ENCODE measurements around the gene EXOC4. TPM values are rescaled to one million over a fixed set of nuclear protein-coding genes. Genes with fewer than 3 reads are reported as not detected.
A peak's percentile ranks its signal among the peaks of the same experiment; 100 is the strongest.

Gene EXOC4
- total RNA-seq, 1 experiment from 2014 or later: 75.8 TPM

GRCh38 chr7:133709036-133709880 lies 456.4 kb downstream of the EXOC4 start:
- no peaks in the 10 kb centered on the region for H3K23me2 ChIP-seq (ENCODE audit: insufficient read length, low read depth, low read length, poor library complexity, severe bottlenecking)

More at GRCh38 chr7:133709036-133709880, 456.4 kb downstream of the EXOC4 start:
- Histone ChIP-seq H4K8ac (replicated peaks; ENCODE audit: insufficient read length, low read depth, low read length) (no peak overlapping the region), H2AFZ (ENCODE audit: low read length) (no peak overlapping the region), H4K5ac (ENCODE audit: insufficient read length, low read depth, low read length) (no peak overlapping the region), H4K91ac (ENCODE audit: insufficient read length, low read depth, low read length) (no peak overlapping the region), H3K27me3 (ENCODE audit: insufficient read depth, low read length) (no peaks in the 10 kb centered on the region), H2BK12ac (ENCODE audit: insufficient read length, low read depth, low read length) (no peak overlapping the region), H3K79me2 (ENCODE audit: insufficient read depth, low read length) (no peaks in the 10 kb centered on the region), H3K23ac (ENCODE audit: insufficient read length, low read depth, low read length) (no peak overlapping the region), H2BK15ac (ENCODE audit: low read depth, low read length) (no peak overlapping the region), H3K9ac (ENCODE audit: extremely low read depth, insufficient read length, low read length) (no peak overlapping the region), H3K4me2 (ENCODE audit: insufficient read depth, insufficient read length, low read length) (no peak overlapping the region), H3K14ac (ENCODE audit: insufficient read depth, low read length) (no peak overlapping the region), H2AK5ac (ENCODE audit: insufficient read length, low read length) (no peak overlapping the region), H3K4me1 (ENCODE audit: insufficient read depth, low read length) (no peaks in the 10 kb centered on the region), H3K56ac (ENCODE audit: insufficient read length, low read depth, low read length) (no peak overlapping the region), H3K27ac (ENCODE audit: insufficient read length, low read depth, low read length) (no peak overlapping the region), H3T11ph (ENCODE audit: low read length) (no peak overlapping the region), H2BK20ac (ENCODE audit: low read depth, low read length, poor library complexity, severe bottlenecking) (no peak overlapping the region), H3K79me1 (ENCODE audit: insufficient read depth, low read depth, low read length, poor library complexity, severe bottlenecking) (no peaks in the 10 kb centered on the region), H4K20me1 (ENCODE audit: control insufficient read depth, insufficient read depth, insufficient read length) (no peaks in the 10 kb centered on the region), H3K18ac (ENCODE audit: insufficient read length, low read depth, low read length) (no peak overlapping the region), H2BK120ac (ENCODE audit: low read depth, low read length, poor library complexity, severe bottlenecking) (no peak overlapping the region), H2BK5ac (ENCODE audit: insufficient read length, low read length) (no peak overlapping the region), H3K4ac (ENCODE audit: low read depth, low read length) (no peak overlapping the region), H3K9me3 (ENCODE audit: control insufficient read depth, low read depth, low read length) (no peaks in the 10 kb centered on the region)
- H3K4me3 Mint-ChIP-seq: no peak overlapping the region
- WGBS (ENCODE audit: extremely low coverage, insufficient read length, low lambda C conversion rate): no CpG with 5 or more reads among the region's 4 CpGs
- H3K36me3 Mint-ChIP-seq (ENCODE audit: insufficient read depth in 1 of 3, low read depth in 3 of 3): no peaks in the 10 kb centered on the region
- no peaks in the 10 kb centered on the region for H3K4me1 Mint-ChIP-seq
- DNase-seq: no peak
- H3K27me3 Mint-ChIP-seq (ENCODE audit: low read depth): no peaks in the 10 kb centered on the region
- no peaks in the 10 kb centered on the region for H3K9me3 Mint-ChIP-seq
- TF ChIP-seq CTCF (conservative IDR thresholded peaks at IDR 0.05): no peak
- peak overlapping the region in 1 of 3 experiments; percentile 21; a peak in 1 of 7 replicates for H3K27ac Mint-ChIP-seq
